ENCODE results near the gene NOL4.

- TF ChIP-seq CTCF (IDR thresholded peaks at IDR 0.05) = no peak
- TF ChIP-seq POLR2A (IDR thresholded peaks at IDR 0.05) = no peak
Observed at GRCh38 chr18:34261865-34262780, 37.4 kb upstream of the NOL4 start.

All from body of pancreas (tissue), 4 donors.